SK-N-MC (cell line): ENCODE results near the gene FIGLA.

Experiments
- EZH2 ChIP-seq: fragments of 200-600 bp; sonication (generic); IDR thresholded peaks from one replicate; pipeline ENCODE4 v1.6.1; 2017; ENCODE audit warnings: antibody characterized with exemption
- POLR2AphosphoS5 ChIP-seq: IDR thresholded peaks from 2 replicates; pipeline ENCODE4 v1.6.1; 2012; ENCODE audit warnings: mild to moderate bottlenecking, low read depth, low read length, borderline replicate concordance

- TF ChIP-seq EZH2, result no peak
- TF ChIP-seq POLR2AphosphoS5, result no peak
These were observed 38.6 kb downstream of the FIGLA start for GRCh38 chr2:70751881-70752280.
